ENCODE results near the gene RASAL2. TPM values are rescaled to one million over a fixed set of nuclear protein-coding genes. Genes with fewer than 3 reads are reported as not detected.

Gene RASAL2
- total RNA-seq, 1 donor from 2014 or later = 44.2 TPM

DNA sequence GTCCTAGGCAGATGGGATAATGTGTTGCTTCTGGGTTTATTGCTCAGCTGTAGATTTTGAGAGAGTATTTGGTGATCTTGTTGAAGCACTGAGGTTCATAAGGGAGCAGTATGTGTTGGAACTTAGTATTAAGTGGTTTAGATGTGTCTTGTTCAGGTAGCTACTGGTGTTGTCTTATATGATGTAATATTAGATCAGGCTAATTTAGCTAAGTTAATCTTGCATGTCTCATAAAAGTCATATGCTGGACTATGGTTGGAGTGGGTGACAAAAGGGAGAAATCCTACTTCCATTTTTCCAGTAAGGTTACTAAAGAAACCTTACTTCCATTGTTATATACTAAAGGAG is 206.4 kb downstream of the RASAL2 start:
- no peak for FAIRE-seq
- H3K4me2 ChIP-seq (ENCODE audit: low read length) = peak overlapping the region; percentile 30

GRCh38 chr1:178301141-178301540 is 207.2 kb downstream of the RASAL2 start:
- Histone ChIP-seq H3K79me2 (ENCODE audit: insufficient read depth, low read length) (peaks cover 14% of the 10 kb centered on the region), H3K4me1 (ENCODE audit: insufficient read depth, low read length) (peaks cover 6% of the 10 kb centered on the region), H3K9ac (ENCODE audit: low read length) (no peak overlapping the region), H3K4me3 (ENCODE audit: insufficient read depth, low read depth, low read length) (no peak overlapping the region), H3K27me3 (ENCODE audit: insufficient read depth, low read length) (no peaks in the 10 kb centered on the region), H4K20me1 (ENCODE audit: insufficient read depth, low read length) (peaks cover 10% of the 10 kb centered on the region), H2AFZ (ENCODE audit: low read depth, low read length) (no peak overlapping the region), H3K36me3 (ENCODE audit: insufficient read depth, low read length) (no peaks in the 10 kb centered on the region), H3K4me2 (ENCODE audit: low read length) (no peak overlapping the region), H3K9me3 (ENCODE audit: insufficient read depth, low read depth, low read length) (no peaks in the 10 kb centered on the region), H3K27ac (ENCODE audit: low read depth, low read length) (no peak overlapping the region)
- Mint-ChIP-seq H3K27ac (ENCODE audit: unreplicated experiment) (no peak overlapping the region), H3K4me1 (ENCODE audit: low read depth, unreplicated experiment) (peaks cover 11% of the 10 kb centered on the region), H3K27me3 (ENCODE audit: low read depth, unreplicated experiment) (no peaks in the 10 kb centered on the region), H3K9me3 (ENCODE audit: unreplicated experiment) (peaks cover 2% of the 10 kb centered on the region), H3K36me3 (ENCODE audit: low read depth, unreplicated experiment) (peaks cover 3% of the 10 kb centered on the region), H3K4me3 (ENCODE audit: unreplicated experiment) (no peak overlapping the region)
- no peak for DNase-seq (ENCODE audit: low read depth)
- no peak for FAIRE-seq
- no peak for TF ChIP-seq EZH2 (IDR thresholded peaks at IDR 0.05; ENCODE audit: insufficient read depth, low read length)
- TF ChIP-seq, protein P1, sequence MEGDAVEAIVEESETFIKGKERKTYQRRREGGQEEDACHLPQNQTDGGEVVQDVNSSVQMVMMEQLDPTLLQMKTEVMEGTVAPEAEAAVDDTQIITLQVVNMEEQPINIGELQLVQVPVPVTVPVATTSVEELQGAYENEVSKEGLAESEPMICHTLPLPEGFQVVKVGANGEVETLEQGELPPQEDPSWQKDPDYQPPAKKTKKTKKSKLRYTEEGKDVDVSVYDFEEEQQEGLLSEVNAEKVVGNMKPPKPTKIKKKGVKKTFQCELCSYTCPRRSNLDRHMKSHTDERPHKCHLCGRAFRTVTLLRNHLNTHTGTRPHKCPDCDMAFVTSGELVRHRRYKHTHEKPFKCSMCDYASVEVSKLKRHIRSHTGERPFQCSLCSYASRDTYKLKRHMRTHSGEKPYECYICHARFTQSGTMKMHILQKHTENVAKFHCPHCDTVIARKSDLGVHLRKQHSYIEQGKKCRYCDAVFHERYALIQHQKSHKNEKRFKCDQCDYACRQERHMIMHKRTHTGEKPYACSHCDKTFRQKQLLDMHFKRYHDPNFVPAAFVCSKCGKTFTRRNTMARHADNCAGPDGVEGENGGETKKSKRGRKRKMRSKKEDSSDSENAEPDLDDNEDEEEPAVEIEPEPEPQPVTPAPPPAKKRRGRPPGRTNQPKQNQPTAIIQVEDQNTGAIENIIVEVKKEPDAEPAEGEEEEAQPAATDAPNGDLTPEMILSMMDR (IDR thresholded peaks at IDR 0.05; ENCODE audit: insufficient read depth, low read depth, low read length) = no peak

More for the DNA sequence above, 206.4 kb downstream of the RASAL2 start:
- H3K27ac ChIP-seq (ENCODE audit: low read depth, low read length) = no peak overlapping the region
- Mint-ChIP-seq H3K36me3 (ENCODE audit: low read depth, unreplicated experiment) (peaks cover 3% of the 10 kb centered on the region), H3K9me3 (ENCODE audit: unreplicated experiment) (no peaks in the 10 kb centered on the region), H3K27ac (ENCODE audit: unreplicated experiment) (no peak overlapping the region), H3K4me3 (ENCODE audit: unreplicated experiment) (no peak overlapping the region), H3K27me3 (ENCODE audit: low read depth, unreplicated experiment) (no peaks in the 10 kb centered on the region), H3K4me1 (ENCODE audit: low read depth, unreplicated experiment) (peaks cover 16% of the 10 kb centered on the region)
- peaks cover 10% of the 10 kb centered on the region for H4K20me1 ChIP-seq (ENCODE audit: insufficient read depth, low read length)
- H3K4me1 ChIP-seq (ENCODE audit: insufficient read depth, low read length) = peaks cover 6% of the 10 kb centered on the region
- peak overlapping the region; percentile 7 for H3K9ac ChIP-seq (ENCODE audit: low read length)
- peaks cover 11% of the 10 kb centered on the region for H3K79me2 ChIP-seq (ENCODE audit: insufficient read depth, low read length)
- H3K9me3 ChIP-seq (ENCODE audit: insufficient read depth, low read depth, low read length) = no peaks in the 10 kb centered on the region
- H3K27me3 ChIP-seq (ENCODE audit: insufficient read depth, low read length) = no peaks in the 10 kb centered on the region
- H3K36me3 ChIP-seq (ENCODE audit: insufficient read depth, low read length) = no peaks in the 10 kb centered on the region
- no peak for TF ChIP-seq EZH2 (IDR thresholded peaks at IDR 0.05; ENCODE audit: insufficient read depth, low read length)
- TF ChIP-seq, protein P1 (IDR thresholded peaks at IDR 0.05; ENCODE audit: insufficient read depth, low read depth, low read length) = no peak
- no peak overlapping the region for H2AFZ ChIP-seq (ENCODE audit: low read depth, low read length)
- H3K4me3 ChIP-seq (ENCODE audit: insufficient read depth, low read depth, low read length) = no peak overlapping the region
- DNase-seq (ENCODE audit: low read depth) = no peak

DNA sequence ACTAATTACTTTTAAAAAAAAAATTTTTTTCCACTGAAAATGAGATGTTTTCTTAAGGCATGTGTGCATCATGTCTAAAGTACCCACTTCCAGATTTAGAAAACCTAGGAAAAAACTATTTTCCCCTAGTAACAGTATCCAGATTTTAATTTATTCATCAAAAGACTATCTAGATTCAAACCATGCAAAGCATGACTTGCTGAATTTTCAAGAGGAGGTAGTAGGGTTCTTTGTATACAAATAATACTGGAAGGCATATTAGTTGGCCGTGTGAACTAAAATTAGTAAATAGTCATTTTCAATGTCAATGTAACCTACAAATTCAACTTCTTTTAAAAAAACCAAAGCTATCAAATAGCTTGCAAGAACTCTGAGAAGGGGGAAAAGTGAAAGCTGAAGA is 213.4 kb downstream of the RASAL2 start:
- Histone ChIP-seq H3K27me3 (ENCODE audit: insufficient read depth, low read length) (no peaks in the 10 kb centered on the region), H3K79me2 (ENCODE audit: insufficient read depth, low read length) (peaks cover 31% of the 10 kb centered on the region), H3K4me1 (ENCODE audit: insufficient read depth, low read length) (peaks cover 8% of the 10 kb centered on the region), H3K27ac (ENCODE audit: low read depth, low read length) (no peak overlapping the region), H3K9me3 (ENCODE audit: insufficient read depth, low read depth, low read length) (no peaks in the 10 kb centered on the region), H2AFZ (ENCODE audit: low read depth, low read length) (no peak overlapping the region), H3K36me3 (ENCODE audit: insufficient read depth, low read length) (no peaks in the 10 kb centered on the region), H3K4me3 (ENCODE audit: insufficient read depth, low read depth, low read length) (no peak overlapping the region), H4K20me1 (ENCODE audit: insufficient read depth, low read length) (peaks cover 26% of the 10 kb centered on the region), H3K4me2 (ENCODE audit: low read length) (no peak overlapping the region), H3K9ac (ENCODE audit: low read length) (no peak overlapping the region)
- no peak for TF ChIP-seq EZH2 (IDR thresholded peaks at IDR 0.05; ENCODE audit: insufficient read depth, low read length)
- TF ChIP-seq, protein P1 (IDR thresholded peaks at IDR 0.05; ENCODE audit: insufficient read depth, low read depth, low read length) = no peak
- Mint-ChIP-seq H3K27me3 (ENCODE audit: low read depth, unreplicated experiment) (no peaks in the 10 kb centered on the region), H3K4me3 (ENCODE audit: unreplicated experiment) (no peak overlapping the region), H3K36me3 (ENCODE audit: low read depth, unreplicated experiment) (no peaks in the 10 kb centered on the region), H3K9me3 (ENCODE audit: unreplicated experiment) (peaks cover 2% of the 10 kb centered on the region), H3K27ac (ENCODE audit: unreplicated experiment) (no peak overlapping the region), H3K4me1 (ENCODE audit: low read depth, unreplicated experiment) (peaks cover 23% of the 10 kb centered on the region)
- FAIRE-seq (no peak), DNase-seq (ENCODE audit: low read depth) (no peak)
